CD4-positive, alpha-beta T cell treated with Interleukin-4 for 4 hours (primary cell): ENCODE measurements around the gene DHRS4L2.
"Not testable (repeated sequence)": the region's sequence is repeated elsewhere in the genome, so short reads cannot be mapped to it uniquely, and the experiment has no call there.

Experiments used
- DNase-seq: peaks from one replicate; pipeline ENCODE4 v3.0.0-alpha.2; 2020

The DHRS4L2 gene

GRCh38 chr14:23974041-23974440 is 14.7 kb upstream of the DHRS4L2 start:
- DNase-seq = not testable (repeated sequence)

DNA sequence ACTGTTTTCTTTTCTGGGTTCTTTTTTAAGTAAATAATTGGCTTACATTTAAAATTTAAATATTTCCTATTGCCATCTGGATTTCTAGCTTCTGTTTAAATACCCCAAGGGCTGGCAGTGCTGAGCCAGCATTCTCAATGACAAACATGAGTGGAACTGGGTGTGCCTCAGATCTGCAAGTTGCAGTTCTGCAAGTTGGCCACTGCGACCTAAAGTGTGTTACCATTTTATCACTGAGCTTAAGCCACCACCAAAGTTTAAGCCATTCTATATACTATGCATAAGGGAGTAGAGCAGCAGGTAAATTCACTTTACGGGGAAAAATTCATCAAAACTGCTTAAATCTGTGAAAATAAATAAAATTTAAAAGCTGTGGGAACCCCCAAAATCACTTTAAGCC is 11.5 kb upstream of the DHRS4L2 start:
- peak; percentile 27 for DNase-seq

GRCh38 chr14:23981951-23982813 is 6.5 kb upstream of the DHRS4L2 start:
- not testable (repeated sequence) for DNase-seq

- no peak for DNase-seq
These were observed 3.7 kb upstream of the DHRS4L2 start for GRCh38 chr14:23984891-23985602.

- not testable (repeated sequence) for DNase-seq
These were observed 514 bp upstream of the DHRS4L2 start for GRCh38 chr14:23988223-23988606.

- DNase-seq = peak; percentile 24
These were observed 1.2 kb downstream of the DHRS4L2 start for GRCh38 chr14:23989734-23990445.

- not testable (repeated sequence) for DNase-seq
These were observed 2.2 kb downstream of the DHRS4L2 start for GRCh38 chr14:23990961-23991360.

DNA sequence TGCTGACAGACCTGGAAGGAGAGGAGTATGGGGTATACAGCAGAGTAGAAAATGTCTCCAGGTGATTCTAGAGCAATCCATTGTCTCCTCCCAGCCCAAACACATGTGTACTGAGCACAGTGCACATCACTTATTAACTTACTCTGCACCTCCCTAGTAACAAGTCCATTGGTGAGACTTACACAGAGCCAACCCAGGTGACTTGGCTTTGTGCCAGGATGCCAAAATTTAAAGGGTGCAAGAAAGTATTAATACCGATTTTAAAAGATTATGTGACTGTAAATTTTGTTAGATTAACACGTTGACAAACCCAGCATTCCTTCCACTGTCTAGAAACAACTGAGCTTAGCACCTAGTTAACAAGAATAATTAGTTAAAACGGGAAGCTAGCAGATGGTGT is 4.3 kb downstream of the DHRS4L2 start:
- DNase-seq = not testable (repeated sequence)

DNA sequence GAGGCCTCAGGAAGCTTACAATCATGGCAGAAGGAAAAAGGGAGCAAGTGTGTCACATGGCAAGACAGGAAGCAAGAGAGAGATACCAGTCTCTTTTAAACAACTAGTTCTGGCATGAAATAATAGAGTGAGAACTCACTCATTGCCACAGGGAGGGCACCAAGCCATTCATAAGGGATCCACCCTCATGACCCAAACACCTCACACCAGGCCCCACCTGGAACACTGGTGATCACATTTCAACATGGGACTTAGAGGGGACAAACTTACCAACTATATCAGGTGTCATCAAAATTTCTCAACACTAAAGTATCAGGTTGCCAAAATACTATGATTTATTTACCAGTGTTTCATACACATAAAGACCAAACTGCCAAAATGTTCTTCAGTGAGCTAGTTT is 7.3 kb downstream of the DHRS4L2 start:
- not testable (repeated sequence) for DNase-seq

- DNase-seq = not testable (repeated sequence)
These were observed 8.1 kb downstream of the DHRS4L2 start for GRCh38 chr14:23996825-23997224.

- DNase-seq = not testable (repeated sequence)
These were observed 10.9 kb downstream of the DHRS4L2 start for GRCh38 chr14:23999640-24000039.

DNA sequence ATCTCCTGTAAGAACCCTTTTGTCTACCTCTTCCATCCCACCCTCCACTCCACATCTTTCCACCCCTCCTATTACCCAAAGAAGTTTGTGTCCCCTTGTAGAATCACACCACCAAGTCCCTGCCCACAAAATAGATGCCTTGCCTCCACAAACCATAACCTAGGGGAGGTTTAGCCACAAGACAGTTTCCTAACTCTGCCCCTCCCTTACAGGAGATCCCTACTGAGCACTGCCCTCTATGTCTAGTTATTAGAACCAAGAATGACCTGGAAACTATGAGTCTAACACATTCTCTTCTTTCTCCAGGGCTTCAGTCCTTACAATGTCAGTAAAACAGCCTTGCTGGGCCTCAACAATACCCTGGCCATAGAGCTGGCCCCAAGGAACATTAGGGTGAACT is 12.3 kb downstream of the DHRS4L2 start:
- DNase-seq = not testable (repeated sequence)

GRCh38 chr14:24001679-24002078 is 12.9 kb downstream of the DHRS4L2 start:
- DNase-seq = not testable (repeated sequence)

- DNase-seq = not testable (repeated sequence)
These were observed 17.7 kb downstream of the DHRS4L2 start for GRCh38 chr14:24006471-24006816.

DNA sequence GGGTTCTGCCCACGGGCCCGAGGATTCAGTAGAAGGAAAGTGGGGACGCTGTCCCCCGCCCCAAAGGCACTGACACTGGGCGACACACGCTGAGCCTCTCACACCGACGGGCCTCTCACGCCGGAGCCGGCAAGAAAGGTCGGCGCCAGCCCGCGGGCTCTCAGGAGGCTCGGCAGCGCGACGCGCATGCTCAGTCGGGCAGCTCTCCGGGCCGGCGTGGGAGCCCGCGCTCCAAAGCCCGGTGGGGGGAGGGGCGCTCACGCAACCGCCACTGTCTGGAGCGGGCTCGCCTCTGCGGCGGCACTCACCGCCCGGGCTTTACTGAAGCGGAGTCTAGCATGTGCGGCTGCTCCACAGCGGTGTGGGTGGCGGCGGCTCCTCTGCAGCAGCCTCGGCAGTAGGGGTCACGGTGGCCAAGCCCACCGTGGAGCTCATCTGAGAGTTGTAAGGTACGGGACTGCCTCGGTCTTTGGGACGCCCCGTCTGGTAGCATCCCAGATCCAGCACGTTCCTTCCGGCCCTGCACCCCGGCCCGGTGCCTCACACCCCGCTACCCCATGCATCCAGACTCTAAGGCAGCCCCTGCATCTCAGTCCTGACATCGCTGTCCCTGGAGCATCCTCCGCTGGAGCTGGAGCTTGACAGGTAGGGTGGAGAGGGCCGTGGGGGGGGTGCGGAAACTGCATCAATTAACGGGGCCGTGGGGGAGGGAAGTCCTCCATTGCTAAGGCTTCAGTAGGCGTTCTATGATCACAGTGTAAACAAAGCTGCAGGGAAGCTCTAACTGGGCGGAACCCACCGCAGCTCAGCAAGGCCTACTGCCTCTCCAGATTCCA is 18.3 kb downstream of the DHRS4L2 start:
- peak; percentile 41 for DNase-seq

GRCh38 chr14:24011051-24011450 is 22.3 kb downstream of the DHRS4L2 start:
- DNase-seq = no peak

DNA sequence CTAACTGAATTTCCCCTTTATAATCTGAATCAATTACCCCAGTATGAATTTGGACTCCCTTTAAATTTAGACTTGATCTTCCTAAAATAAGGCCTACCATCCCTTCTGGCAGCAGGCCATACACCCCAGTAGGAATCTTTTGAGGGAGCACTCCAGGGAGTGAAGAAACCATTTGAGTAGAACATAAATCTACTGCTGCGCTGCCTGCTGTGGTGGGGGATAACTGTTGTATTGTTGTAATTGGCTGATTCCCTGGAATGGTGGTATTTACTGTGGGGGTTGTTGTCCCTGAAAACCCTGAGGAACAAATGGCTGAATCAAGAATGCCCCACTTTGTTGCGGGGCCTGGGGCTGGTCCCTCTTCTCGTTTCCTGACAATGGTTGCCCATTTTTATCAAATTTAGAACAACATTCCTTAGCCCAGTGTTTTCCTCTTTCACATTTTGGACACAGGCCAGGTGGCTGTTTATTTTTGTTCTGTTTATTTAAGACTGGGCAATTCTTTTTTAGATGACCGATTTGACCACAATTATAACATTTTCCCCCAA is 24.1 kb downstream of the DHRS4L2 start:
- DNase-seq = not testable (repeated sequence)

DNA sequence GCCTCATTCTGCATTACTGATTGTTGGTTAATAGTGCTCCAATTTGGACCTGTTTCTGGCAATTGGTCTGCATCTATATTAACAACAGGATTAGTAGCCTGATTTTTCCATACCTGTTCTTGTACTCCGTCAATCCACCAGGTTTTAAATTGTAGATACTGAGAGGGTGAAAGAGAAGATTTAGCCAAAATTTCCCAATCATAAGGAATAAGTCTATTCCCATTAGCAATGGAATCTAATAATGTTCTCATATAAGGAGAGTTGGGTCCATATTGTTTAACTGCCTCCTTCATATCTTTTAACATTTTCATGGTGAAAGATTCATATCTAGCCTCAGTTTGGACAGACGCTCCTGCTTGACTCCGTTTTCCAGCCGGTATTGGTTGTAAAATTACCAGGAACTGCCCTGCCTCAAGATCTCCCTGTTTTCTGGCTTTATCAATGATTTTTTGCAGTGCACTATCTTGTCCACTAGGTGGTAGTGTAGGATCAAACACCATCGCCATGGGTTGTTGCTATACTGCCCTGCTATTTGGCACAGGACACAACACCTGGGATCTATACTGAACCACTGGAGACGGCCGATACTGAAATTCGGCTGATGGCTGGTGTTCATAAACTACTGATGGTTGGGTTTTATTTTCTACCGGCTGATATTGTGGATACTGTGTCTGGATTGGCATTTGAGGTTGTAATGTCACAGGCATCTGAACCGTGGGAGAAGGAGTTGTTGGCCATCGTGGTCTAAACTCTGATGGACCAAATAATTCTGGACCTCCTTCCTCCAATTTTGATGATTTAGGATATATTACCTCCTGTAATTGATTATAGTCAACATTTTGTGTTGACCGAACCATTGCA is 25.2 kb downstream of the DHRS4L2 start:
- DNase-seq = peak; percentile 78

DNA sequence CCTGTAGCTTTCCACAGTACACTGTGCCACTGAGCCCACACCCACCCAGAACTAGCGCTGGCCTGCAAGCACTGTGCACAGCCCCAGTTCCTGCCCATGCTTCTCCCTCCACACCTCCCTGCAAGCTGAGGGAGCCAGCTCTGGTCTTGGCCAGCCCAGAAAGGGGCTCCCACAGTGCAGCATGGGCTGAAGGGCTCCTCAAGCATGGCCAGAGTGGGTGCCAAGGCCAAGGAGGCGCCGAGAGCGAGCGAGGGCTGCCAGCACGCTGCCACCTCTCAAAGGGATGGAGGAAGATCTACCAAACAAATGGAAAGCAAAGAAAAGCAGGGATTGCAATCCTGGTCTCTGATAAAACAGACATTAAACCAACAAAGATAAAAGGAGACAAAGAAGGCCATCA is 27.0 kb downstream of the DHRS4L2 start:
- DNase-seq = not testable (repeated sequence)

- DNase-seq = not testable (repeated sequence)
These were observed 30.2 kb downstream of the DHRS4L2 start for GRCh38 chr14:24018978-24019377.

DNA sequence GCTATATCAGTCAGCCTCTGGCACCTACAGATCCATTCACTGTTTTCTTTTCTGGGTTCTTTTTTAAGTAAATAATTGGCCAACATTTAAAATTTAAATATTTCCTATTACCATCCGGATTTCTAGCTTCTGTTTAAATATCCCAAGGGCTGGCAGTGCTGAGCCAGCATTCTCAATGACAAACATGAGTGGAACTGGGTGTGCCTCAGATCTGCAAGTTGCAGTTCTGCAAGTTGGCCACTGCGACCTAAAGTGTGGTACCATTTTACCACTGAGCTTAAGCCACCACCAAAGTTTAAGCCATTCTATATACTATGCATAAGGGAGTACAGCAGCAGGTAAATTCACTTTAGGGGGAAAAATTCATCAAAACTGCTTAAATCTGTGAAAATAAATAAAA is 31.2 kb downstream of the DHRS4L2 start:
- DNase-seq = not testable (repeated sequence)
